Measurements from ENCODE around the gene AFF3. TPM values are rescaled to one million over a fixed set of nuclear protein-coding genes. Genes with fewer than 3 reads are reported as not detected.

The AFF3 gene
- total RNA-seq, 1 experiment from 2014 or later: 0.22 TPM

DNA sequence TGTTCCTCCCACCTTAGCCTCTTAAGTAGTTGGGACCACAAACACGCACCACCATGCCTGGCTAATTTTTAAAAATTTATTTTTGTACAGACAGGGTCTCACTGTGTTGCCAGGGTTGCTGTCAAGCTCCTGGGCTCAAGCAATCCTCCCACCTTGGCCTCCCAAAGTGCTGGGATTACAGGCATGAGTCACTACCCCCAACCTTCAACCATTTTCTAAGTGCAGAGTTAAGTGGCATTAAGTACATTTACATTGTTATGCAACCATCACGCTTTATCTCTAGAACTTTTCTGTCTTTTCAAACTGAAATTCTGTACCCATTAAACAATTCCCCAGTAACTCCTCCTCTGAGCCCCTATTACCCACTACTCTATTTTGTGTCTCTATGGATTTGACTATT, 45.9 kb upstream of the AFF3 start:
- H3K36me3 Mint-ChIP-seq (ENCODE audit: insufficient read depth in 1 of 3, low read depth in 3 of 3): no peaks in the 10 kb centered on the region
- H3K18ac ChIP-seq (ENCODE audit: insufficient read length, low read depth, low read length): no peak overlapping the region
- H3K23ac ChIP-seq (ENCODE audit: insufficient read length, low read depth, low read length): no peak overlapping the region
- no peak overlapping the region for H3K4ac ChIP-seq (ENCODE audit: low read depth, low read length)
- no peak overlapping the region for H3K9ac ChIP-seq (ENCODE audit: extremely low read depth, insufficient read length, low read length)
- WGBS (ENCODE audit: extremely low coverage, insufficient read length, low lambda C conversion rate): no CpG with 5 or more reads among the region's 2 CpGs
- no peak overlapping the region for H4K5ac ChIP-seq (ENCODE audit: insufficient read length, low read depth, low read length)
- H2AK5ac ChIP-seq (ENCODE audit: insufficient read length, low read length): no peak overlapping the region
- H3K9me3 Mint-ChIP-seq: no peaks in the 10 kb centered on the region; a peak in 1 of 5 replicates
- H3K27ac ChIP-seq (ENCODE audit: insufficient read length, low read depth, low read length): no peak overlapping the region
- TF ChIP-seq, protein P1, sequence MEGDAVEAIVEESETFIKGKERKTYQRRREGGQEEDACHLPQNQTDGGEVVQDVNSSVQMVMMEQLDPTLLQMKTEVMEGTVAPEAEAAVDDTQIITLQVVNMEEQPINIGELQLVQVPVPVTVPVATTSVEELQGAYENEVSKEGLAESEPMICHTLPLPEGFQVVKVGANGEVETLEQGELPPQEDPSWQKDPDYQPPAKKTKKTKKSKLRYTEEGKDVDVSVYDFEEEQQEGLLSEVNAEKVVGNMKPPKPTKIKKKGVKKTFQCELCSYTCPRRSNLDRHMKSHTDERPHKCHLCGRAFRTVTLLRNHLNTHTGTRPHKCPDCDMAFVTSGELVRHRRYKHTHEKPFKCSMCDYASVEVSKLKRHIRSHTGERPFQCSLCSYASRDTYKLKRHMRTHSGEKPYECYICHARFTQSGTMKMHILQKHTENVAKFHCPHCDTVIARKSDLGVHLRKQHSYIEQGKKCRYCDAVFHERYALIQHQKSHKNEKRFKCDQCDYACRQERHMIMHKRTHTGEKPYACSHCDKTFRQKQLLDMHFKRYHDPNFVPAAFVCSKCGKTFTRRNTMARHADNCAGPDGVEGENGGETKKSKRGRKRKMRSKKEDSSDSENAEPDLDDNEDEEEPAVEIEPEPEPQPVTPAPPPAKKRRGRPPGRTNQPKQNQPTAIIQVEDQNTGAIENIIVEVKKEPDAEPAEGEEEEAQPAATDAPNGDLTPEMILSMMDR (conservative IDR thresholded peaks at IDR 0.05): no peak
- no peak overlapping the region for H2BK15ac ChIP-seq (ENCODE audit: low read depth, low read length)
- H3K4me3 Mint-ChIP-seq: no peak overlapping the region
- no peak overlapping the region for H2AFZ ChIP-seq (ENCODE audit: low read length)
- no peaks in the 10 kb centered on the region for H4K20me1 ChIP-seq (ENCODE audit: control insufficient read depth, insufficient read depth, insufficient read length)
- H3K79me2 ChIP-seq (ENCODE audit: insufficient read depth, low read length): no peaks in the 10 kb centered on the region
- no peak overlapping the region for H3K4me2 ChIP-seq (ENCODE audit: insufficient read depth, insufficient read length, low read length)
- no peak overlapping the region for H2BK20ac ChIP-seq (ENCODE audit: low read depth, low read length, poor library complexity, severe bottlenecking)
- no peaks in the 10 kb centered on the region for H3K23me2 ChIP-seq (ENCODE audit: insufficient read length, low read depth, low read length, poor library complexity, severe bottlenecking)
- H3K4me1 Mint-ChIP-seq: peaks cover 4 to 10% of the 10 kb centered on the region in 2 experiments
- peaks cover 70% of the 10 kb centered on the region for H3K27me3 Mint-ChIP-seq (ENCODE audit: low read depth)
- peaks cover 7% of the 10 kb centered on the region; the same call in 1 of the 2 replicates for H3K27me3 ChIP-seq (ENCODE audit: insufficient read depth, low read length)
- DNase-seq: no peak
- no peak overlapping the region for H3K14ac ChIP-seq (ENCODE audit: insufficient read depth, low read length)
- H3K27ac Mint-ChIP-seq: no peak overlapping the region
- H3K56ac ChIP-seq (ENCODE audit: insufficient read length, low read depth, low read length): no peak overlapping the region
- no peak overlapping the region for H2BK120ac ChIP-seq (ENCODE audit: low read depth, low read length, poor library complexity, severe bottlenecking)
- H4K8ac ChIP-seq (replicated peaks; ENCODE audit: insufficient read length, low read depth, low read length): no peak overlapping the region
- no peaks in the 10 kb centered on the region for H3K9me3 ChIP-seq (ENCODE audit: control insufficient read depth, low read depth, low read length)
- H3T11ph ChIP-seq (ENCODE audit: low read length): no peak overlapping the region
- no peak overlapping the region for H2BK12ac ChIP-seq (ENCODE audit: insufficient read length, low read depth, low read length)
- no peaks in the 10 kb centered on the region; the same call in 1 of the 2 replicates for H3K4me1 ChIP-seq (ENCODE audit: insufficient read depth, low read length)
- no peaks in the 10 kb centered on the region for H3K79me1 ChIP-seq (ENCODE audit: insufficient read depth, low read depth, low read length, poor library complexity, severe bottlenecking)
- no peak overlapping the region for H4K91ac ChIP-seq (ENCODE audit: insufficient read length, low read depth, low read length)
- no peak overlapping the region for H2BK5ac ChIP-seq (ENCODE audit: insufficient read length, low read length)
